GM06990 (cell line): ENCODE results near the gene BCL11B.
"Not testable (repeated sequence)": the region's sequence is repeated elsewhere in the genome, so short reads cannot be mapped to it uniquely, and the experiment has no call there.

Source experiments
- DNase-seq: peaks from one replicate; pipeline ENCODE4 v3.0.0-alpha.2; 2011; ENCODE audit not compliant: insufficient read length; ENCODE audit errors: extremely low read depth
- H3K27me3 ChIP-seq: replicated peaks from 2 replicates; pipeline ENCODE4 v1.6.0; 2011; ENCODE audit warnings: low read length; ENCODE audit not compliant: control insufficient read depth, insufficient read depth
- H3K36me3 ChIP-seq: 2 replicates; pipeline ENCODE4 v1.5.1; 2011; ENCODE audit warnings: low read length; ENCODE audit not compliant: control insufficient read depth, insufficient read depth
- H3K4me3 ChIP-seq: replicated peaks from 2 replicates; pipeline ENCODE4 v1.5.1; 2011; ENCODE audit warnings: low read depth, mild to moderate bottlenecking, control low read depth, low read length
- CTCF ChIP-seq: IDR thresholded peaks from 2 replicates; pipeline ENCODE4 v1.5.1; 2011; ENCODE audit warnings: low read length, control low read depth, mild to moderate bottlenecking, inconsistent platforms; ENCODE audit not compliant: insufficient read depth, poor library complexity, severe bottlenecking

Gene BCL11B

GRCh38 chr14:99186956-99187690 is 84.9 kb downstream of the BCL11B start:
- Histone ChIP-seq H3K36me3 (no peaks in the 10 kb centered on the region), H3K27me3 (no peaks in the 10 kb centered on the region), H3K4me3 (no peak overlapping the region)
- DNase-seq, result no peak
- TF ChIP-seq CTCF, result no peak

DNA sequence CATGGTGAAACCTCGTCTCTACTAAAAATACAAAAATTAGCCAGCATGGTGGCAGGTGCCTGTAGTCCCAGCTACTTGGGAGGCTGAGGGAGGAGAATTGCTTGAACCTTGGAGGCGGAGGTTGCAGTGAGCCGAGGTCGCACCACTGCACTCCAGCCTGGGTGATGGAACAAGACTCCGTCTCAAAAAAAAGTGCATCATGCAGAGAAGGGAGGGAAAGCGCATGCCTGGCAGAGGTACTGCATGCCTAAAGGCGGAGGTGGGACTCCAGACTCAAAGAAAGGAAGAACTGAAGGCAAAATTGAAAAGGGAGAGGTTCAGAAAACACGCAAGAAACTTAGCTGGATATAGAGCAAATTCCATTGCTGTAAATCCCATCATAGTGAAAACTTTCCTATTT is 85.7 kb downstream of the BCL11B start:
- DNase-seq, H3K4me3 ChIP-seq, H3K36me3 ChIP-seq, H3K27me3 ChIP-seq: not testable (repeated sequence)

DNA sequence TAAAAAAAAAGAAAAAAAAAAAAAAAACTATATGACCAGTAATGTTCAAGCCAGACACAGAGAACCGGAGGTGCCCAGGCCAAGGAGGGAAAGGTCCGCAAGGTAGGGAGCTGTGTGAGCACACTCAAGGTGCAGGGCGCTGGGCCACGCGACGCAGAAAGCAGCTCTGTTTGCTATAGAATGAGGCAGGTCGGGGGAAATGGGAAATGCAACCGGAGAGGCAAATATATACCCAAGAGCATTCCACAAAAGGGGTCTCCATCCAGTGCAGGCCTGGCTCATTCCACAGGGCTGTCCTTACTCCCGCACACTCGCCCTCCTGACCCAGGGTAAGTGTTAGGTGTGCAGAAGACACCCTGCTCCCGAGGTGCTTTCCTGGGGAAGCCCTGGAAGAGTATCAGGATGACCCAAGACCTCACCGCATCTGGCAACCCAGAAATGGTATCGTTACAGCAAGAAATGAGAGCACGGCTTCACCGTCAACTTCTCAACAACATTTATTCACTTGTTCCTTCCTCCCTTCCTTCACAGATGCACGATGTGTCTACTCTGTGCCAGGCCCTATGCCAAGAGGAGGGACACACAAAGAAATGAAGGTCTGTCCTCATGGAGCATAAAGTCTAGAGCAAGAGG is 86.4 kb downstream of the BCL11B start:
- Histone ChIP-seq H3K36me3 (no peaks in the 10 kb centered on the region), H3K27me3 (no peaks in the 10 kb centered on the region), H3K4me3 (no peak overlapping the region)
- no peak for TF ChIP-seq CTCF
- no peak for DNase-seq

DNA sequence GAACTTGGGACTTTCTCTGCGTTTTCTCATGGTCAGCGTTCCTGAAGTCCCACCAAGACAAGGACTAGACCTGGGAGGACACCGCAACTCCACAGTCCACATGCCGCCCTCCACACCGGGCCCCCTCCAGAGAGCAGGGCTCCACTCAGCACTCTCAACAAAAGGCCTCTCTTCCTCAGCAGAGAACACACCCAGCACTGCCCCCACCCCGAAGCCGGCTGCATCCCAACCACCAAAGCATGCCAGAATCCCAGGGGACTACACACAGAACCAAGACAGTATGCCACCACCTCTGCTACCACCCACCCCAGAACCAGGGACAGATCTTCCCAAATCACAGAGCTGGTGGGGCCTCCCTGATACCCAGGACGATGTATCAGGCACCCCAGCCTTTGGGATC is 88.3 kb downstream of the BCL11B start:
- no peaks in the 10 kb centered on the region for H3K36me3 ChIP-seq
- TF ChIP-seq CTCF, result no peak

GRCh38 chr14:99183311-99183710 is 88.7 kb downstream of the BCL11B start:
- H3K36me3 ChIP-seq, result no peaks in the 10 kb centered on the region
- no peak overlapping the region for H3K4me3 ChIP-seq
- H3K27me3 ChIP-seq, result no peaks in the 10 kb centered on the region
- no peak for TF ChIP-seq CTCF
- no peak for DNase-seq

More for the DNA sequence above, 88.3 kb downstream of the BCL11B start:
- Histone ChIP-seq H3K4me3 (no peak overlapping the region), H3K27me3 (no peaks in the 10 kb centered on the region)
- no peak for DNase-seq

DNA sequence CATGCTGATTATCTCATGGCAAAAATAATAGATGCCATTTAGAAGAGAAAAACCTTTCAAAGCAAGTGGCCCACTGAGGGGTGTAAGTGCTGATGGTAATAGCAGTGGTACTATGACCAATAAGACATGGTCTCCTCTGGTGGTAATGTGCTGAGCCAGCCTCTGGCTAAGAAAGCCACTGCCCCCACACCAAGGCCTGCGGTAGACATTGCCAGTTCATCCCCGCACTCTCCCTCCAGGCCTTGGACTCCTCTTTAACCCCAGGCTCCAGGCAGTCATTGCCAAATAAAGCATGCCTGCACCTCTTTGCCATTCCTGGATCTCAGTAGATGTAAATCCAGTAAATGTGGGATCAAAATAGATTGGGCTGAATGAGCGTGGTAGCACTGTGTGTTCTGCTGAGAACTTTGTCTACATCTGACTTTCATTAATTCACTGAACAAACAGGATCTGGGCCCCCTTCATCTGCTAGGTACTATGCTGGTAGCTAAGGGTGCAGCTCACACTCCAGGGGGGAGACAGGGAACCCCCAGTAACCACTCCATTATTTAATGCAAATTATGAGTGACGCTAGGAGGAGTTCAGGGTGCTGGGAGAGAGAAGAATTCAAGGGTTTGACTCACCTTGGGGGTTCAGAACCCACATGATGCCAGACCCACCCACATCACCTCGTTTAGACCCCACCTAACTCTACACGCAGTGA is 89.3 kb downstream of the BCL11B start:
- H3K36me3 ChIP-seq, result no peaks in the 10 kb centered on the region
- no peak for TF ChIP-seq CTCF
- no peak overlapping the region for H3K4me3 ChIP-seq
- no peak for DNase-seq
- no peaks in the 10 kb centered on the region for H3K27me3 ChIP-seq
